ENCODE results near the gene F2RL1.
A peak's percentile ranks its signal among the peaks of the same experiment; 100 is the strongest.
"Not testable (repeated sequence)": the region's sequence is repeated elsewhere in the genome, so short reads cannot be mapped to it uniquely, and the experiment has no call there.

The F2RL1 gene, protein sequence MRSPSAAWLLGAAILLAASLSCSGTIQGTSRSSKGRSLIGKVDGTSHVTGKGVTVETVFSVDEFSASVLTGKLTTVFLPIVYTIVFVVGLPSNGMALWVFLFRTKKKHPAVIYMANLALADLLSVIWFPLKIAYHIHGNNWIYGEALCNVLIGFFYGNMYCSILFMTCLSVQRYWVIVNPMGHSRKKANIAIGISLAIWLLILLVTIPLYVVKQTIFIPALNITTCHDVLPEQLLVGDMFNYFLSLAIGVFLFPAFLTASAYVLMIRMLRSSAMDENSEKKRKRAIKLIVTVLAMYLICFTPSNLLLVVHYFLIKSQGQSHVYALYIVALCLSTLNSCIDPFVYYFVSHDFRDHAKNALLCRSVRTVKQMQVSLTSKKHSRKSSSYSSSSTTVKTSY

DNA sequence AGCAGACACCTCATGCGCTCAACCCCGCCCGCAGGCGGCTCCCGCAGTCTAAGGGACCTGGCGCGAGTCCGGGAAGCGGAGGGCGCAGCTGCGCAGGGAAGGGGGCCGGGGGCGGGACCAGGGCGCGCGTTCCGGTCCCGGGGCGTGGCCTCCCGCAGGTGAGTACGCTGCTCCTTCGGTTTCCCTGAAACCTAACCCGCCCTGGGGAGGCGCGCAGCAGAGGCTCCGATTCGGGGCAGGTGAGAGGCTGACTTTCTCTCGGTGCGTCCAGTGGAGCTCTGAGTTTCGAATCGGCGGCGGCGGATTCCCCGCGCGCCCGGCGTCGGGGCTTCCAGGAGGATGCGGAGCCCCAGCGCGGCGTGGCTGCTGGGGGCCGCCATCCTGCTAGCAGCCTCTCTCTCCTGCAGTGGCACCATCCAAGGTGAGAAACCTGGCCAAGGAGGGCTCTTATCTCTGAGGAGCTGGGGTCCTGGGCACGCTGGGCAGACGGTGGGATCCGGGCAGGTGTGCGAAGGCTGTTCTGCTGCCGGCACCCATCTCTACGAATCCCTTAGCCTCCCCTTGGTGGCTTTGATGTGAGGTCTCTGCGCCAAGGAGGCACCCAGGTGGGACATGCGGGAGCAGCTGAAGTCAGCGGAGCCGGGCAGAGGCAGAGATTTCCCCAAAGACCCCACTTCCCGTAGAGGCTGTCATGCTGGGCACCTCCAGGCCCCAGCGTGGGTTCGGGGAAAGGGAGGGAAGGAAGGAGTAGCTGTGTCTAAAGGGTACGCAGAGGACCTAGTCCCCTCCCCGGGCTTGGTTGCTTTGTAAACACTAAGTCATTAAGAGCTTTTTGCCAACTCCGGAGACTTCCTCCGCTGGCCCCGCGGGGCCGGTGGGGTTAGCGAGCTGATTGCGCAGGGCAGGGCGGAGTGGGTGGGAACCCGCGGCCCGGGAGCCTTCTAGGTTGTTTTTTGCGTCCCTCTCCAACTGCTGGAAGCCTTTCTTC, at the start of gene F2RL1:
Gene F2RL1 (plus strand): TSS at position 187 of the 988 bp plus-strand sequence. CDS start 153 bp downstream, at position 340.
- peaks cover 12% of the 10 kb centered on the region for H3K4me1 ChIP-seq
- in situ Hi-C loops (cut with MboI; ENCODE audit: low sequenced_read_pairs) = no loop called here
- H3K4me3 ChIP-seq = peak within 1 kb of the TSS; percentile 75
- no peaks in the 10 kb centered on the region for H3K9me3 ChIP-seq
- peak; percentile 87 to 94 for DNase-seq (ENCODE audit: low spot score in 2 of 2)
- no peaks in the 10 kb centered on the region for H3K27me3 ChIP-seq (ENCODE audit: low read depth)
- no peaks in the 10 kb centered on the region for H3K36me3 ChIP-seq (replicated peaks)

DNA sequence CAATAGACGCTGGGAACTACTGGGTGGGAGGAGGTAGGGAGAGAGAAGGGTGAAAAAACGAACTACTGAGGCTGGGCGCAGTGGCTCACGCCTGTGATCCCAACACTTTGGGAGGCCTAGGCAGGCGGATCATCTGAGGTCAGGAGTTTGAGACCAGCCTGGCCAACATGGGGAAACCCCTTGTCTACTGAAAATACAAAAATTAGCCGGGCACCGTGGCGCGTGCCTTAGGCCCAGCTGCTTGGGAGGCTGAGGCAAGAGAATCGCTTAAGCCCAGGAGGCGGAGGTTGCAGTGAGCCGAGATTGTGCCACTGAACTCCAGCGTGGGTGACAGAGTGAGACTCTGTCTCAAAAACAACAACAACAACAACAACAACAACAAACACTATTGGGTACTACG, 47.8 kb upstream of the F2RL1 start:
- H3K4me1 ChIP-seq; H3K4me3 ChIP-seq; H3K36me3 ChIP-seq (replicated peaks); in situ Hi-C loops (cut with MboI; ENCODE audit: low sequenced_read_pairs); H3K27me3 ChIP-seq (ENCODE audit: low read depth); H3K9me3 ChIP-seq; DNase-seq (ENCODE audit: low spot score in 2 of 2): not testable (repeated sequence)

DNA sequence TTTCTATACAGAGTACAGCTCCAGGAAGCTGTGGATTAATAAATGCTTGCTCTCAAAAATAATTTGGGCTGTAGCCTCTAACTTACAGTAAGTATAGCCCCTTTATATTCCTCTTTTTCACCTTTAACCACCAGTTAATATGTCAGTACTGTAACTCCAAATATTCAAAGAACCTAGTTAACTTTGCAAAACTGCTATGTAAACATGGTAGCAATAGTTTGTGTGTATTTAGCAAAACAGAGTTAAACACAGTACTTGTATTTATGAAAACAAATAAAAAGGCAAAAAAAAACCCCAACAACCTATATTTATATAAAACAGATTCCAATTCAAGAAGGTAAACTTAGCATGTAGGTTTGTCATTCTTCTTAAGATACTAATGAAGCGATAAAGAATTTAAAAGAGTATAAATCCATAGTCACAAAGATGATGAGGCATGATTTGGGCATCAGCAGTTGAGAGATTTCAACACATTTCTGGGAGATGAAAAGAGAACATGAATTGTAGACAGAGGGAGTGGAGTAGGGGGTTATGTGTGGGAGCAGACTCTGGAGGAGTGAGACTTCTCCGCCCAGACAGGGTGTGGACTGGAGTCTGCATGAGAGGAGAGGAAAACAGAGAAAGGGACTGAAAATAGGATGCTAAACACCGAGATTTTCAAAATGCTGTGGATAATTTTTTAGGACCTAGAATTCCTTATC, 47.0 kb upstream of the F2RL1 start:
- in situ Hi-C loops (cut with MboI; ENCODE audit: low sequenced_read_pairs) = no loop called here
- Histone ChIP-seq H3K4me1 (no peaks in the 10 kb centered on the region), H3K9me3 (no peaks in the 10 kb centered on the region), H3K36me3 (replicated peaks) (no peaks in the 10 kb centered on the region), H3K4me3 (no peak overlapping the region), H3K27me3 (ENCODE audit: low read depth) (no peaks in the 10 kb centered on the region)
- no peak for DNase-seq (ENCODE audit: low spot score in 2 of 2)

DNA sequence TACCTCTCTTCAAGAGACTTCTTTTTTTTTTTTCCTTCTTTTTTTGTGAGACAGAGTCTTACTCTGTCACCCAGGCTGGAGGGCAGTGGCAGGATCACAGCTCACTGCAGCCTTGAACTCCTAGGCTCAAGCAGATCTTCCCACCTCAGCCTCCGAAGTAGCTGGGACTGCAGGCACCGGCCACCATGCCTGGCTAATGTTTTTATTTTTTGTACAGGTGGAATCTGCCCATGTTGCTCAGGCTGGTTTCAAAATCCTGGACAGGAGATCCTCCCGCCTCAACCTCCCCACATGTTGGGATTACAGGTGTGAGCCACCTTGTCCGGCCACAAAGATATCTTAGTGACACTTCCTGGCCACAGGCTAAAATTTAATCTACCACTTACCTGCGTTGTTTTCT, 42.9 kb upstream of the F2RL1 start:
- H3K9me3 ChIP-seq = no peaks in the 10 kb centered on the region
- no peak for DNase-seq (ENCODE audit: low spot score in 2 of 2)
- in situ Hi-C loops (cut with MboI; ENCODE audit: low sequenced_read_pairs) = no loop called here
- peaks cover 1% of the 10 kb centered on the region; the same call in 1 of the 2 replicates for H3K4me1 ChIP-seq
- no peak overlapping the region for H3K4me3 ChIP-seq
- H3K27me3 ChIP-seq (ENCODE audit: low read depth) = no peaks in the 10 kb centered on the region
- no peaks in the 10 kb centered on the region for H3K36me3 ChIP-seq (replicated peaks)

DNA sequence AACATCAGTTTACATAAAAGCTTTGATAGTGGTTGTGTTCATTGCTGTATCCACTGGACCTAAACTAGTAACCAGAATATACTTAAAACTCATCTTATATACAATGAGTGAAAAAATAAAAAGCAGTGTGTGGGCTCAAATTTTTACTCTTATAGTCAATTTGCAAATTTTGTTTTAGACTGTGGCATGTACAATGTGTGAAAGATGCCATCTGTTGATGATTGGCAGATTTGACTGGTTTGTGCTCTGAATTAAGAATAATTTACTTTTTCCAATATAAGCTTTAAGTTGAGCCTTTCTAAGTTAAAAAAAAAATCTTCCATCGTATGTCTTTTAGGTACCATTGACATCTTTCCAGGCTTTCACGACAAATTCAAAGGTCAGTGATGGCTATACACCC, 42.4 kb upstream of the F2RL1 start:
- Histone ChIP-seq H3K4me3 (no peak overlapping the region), H3K36me3 (replicated peaks) (no peaks in the 10 kb centered on the region), H3K27me3 (ENCODE audit: low read depth) (no peaks in the 10 kb centered on the region), H3K4me1 (peaks cover 3% of the 10 kb centered on the region), H3K9me3 (no peaks in the 10 kb centered on the region)
- DNase-seq (ENCODE audit: low spot score in 2 of 2) = no peak
- in situ Hi-C loops (cut with MboI; ENCODE audit: low sequenced_read_pairs) = no loop called here

DNA sequence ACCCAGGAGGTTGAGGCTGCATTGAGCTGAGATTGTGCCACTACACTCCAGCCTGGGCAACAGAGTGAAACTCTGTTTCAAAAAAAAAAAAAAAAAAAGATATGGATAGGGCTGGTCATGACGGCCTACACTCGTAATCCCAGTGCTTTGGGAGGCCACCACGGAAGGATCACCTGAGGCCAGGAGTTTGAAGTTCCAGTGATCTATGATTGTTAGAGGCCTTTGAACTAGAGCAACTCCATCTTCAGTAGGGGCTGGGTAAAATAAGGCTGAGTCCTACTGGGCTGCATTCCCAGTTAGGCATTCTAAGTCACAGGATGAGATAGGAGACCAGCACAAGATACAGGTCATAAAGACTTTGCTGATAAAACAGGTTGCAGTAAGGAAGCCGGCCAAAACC, 38.2 kb upstream of the F2RL1 start:
- H3K27me3 ChIP-seq (ENCODE audit: low read depth); H3K4me3 ChIP-seq; in situ Hi-C loops (cut with MboI; ENCODE audit: low sequenced_read_pairs); H3K9me3 ChIP-seq; DNase-seq (ENCODE audit: low spot score in 2 of 2); H3K36me3 ChIP-seq (replicated peaks): not testable (repeated sequence)
- H3K4me1 ChIP-seq = peaks cover 15% of the 10 kb centered on the region

DNA sequence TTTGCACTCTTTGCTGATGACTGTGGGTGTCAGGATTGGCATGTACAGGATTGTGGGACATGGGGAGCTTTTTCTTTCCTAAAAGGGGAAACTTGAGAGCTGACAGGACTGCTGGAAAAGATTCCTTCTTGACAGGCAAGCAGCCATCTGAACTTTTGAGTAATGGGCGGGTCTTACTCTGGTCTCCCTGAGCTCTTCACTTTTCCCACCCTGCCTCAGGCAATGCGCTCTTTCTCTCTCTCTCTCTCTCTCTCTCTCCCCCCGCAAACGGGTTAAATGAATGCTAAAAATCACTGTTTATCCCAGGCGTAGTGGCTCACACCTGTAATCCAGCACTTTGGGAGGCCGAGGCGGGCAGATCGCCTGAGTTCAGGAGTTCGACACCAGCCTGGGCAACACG, 37.1 kb upstream of the F2RL1 start:
- Histone ChIP-seq H3K9me3 (no peaks in the 10 kb centered on the region), H3K27me3 (ENCODE audit: low read depth) (no peaks in the 10 kb centered on the region), H3K4me3 (no peak overlapping the region), H3K36me3 (replicated peaks) (no peaks in the 10 kb centered on the region), H3K4me1 (peaks cover 19% of the 10 kb centered on the region)
- in situ Hi-C loops (cut with MboI; ENCODE audit: low sequenced_read_pairs) = no loop called here
- peak in 1 of 2 experiments; percentile 29 for DNase-seq (ENCODE audit: low spot score in 2 of 2)

DNA sequence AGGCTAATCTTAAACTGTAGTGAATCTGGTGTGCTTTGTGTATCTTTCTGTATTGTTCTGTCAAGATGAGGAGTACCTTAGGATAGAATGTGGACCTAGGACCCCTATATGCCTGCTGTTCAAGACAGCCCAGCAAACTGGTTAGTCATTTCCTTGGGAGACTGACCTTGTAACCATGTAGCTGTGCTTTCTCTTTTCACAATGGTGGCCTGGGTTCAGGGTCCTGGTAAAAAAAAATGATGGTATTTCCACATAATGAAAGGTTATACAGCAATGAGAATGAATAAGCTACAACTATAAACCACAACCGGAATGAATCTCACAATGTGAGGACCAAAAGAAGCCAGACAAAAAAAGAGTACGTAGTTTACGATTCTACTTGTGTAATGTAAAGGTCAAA, 36.4 kb upstream of the F2RL1 start:
- Histone ChIP-seq H3K4me3 (no peak overlapping the region), H3K9me3 (no peaks in the 10 kb centered on the region), H3K27me3 (ENCODE audit: low read depth) (no peaks in the 10 kb centered on the region), H3K4me1 (peaks cover 25% of the 10 kb centered on the region), H3K36me3 (replicated peaks) (no peaks in the 10 kb centered on the region)
- DNase-seq (ENCODE audit: low spot score in 2 of 2) = no peak
- in situ Hi-C loops (cut with MboI; ENCODE audit: low sequenced_read_pairs) = no loop called here

DNA sequence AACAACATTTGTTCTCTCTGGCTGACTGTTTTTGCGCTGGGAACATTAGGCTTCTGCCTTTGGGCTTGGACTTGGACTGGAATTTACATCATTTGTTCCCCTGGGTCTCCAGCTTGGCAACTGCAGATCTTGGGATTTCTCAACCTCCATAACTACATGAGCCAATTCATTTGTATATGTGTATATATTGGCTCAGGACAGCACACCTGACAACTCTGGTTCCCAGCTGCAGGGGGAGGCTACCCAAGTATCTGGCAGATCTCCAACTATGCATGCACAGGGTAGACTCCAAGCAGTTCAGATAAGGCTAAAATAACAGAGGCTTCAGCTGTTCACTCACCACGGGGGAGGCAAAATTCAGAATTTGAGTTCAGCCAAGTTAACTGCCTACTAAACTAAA, 31.6 kb upstream of the F2RL1 start:
- Histone ChIP-seq H3K9me3 (peaks cover 8% of the 10 kb centered on the region), H3K27me3 (ENCODE audit: low read depth) (no peaks in the 10 kb centered on the region), H3K36me3 (replicated peaks) (no peaks in the 10 kb centered on the region), H3K4me1 (peaks cover 23% of the 10 kb centered on the region), H3K4me3 (no peak overlapping the region)
- in situ Hi-C loops (cut with MboI; ENCODE audit: low sequenced_read_pairs) = no loop called here
- DNase-seq (ENCODE audit: low spot score in 2 of 2) = no peak

DNA sequence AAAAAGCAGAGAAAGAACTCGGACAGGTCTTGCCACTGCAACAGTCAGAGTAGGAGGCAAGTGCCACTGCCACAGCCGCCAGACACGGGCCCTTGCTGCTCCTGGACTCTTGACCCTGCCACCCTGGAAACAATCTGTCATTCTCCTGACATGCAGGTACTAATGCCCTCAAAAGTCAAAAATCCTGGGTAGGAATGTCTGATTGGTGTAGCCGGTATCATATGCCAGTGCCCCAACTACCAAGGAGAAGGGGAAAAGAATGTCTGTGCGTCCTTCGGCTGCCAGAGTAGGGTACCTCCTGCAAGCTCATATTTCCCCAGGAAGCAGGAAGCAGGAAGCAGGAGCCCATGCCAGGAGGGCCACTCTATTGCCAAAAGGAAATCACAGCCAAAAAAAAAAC, 30.5 kb upstream of the F2RL1 start:
- Histone ChIP-seq H3K36me3 (replicated peaks) (no peaks in the 10 kb centered on the region), H3K27me3 (ENCODE audit: low read depth) (no peaks in the 10 kb centered on the region), H3K4me3 (no peak overlapping the region), H3K4me1 (peaks cover 23% of the 10 kb centered on the region), H3K9me3 (peaks cover 8% of the 10 kb centered on the region)
- in situ Hi-C loops (cut with MboI; ENCODE audit: low sequenced_read_pairs) = no loop called here
- no peak for DNase-seq (ENCODE audit: low spot score in 2 of 2)

DNA sequence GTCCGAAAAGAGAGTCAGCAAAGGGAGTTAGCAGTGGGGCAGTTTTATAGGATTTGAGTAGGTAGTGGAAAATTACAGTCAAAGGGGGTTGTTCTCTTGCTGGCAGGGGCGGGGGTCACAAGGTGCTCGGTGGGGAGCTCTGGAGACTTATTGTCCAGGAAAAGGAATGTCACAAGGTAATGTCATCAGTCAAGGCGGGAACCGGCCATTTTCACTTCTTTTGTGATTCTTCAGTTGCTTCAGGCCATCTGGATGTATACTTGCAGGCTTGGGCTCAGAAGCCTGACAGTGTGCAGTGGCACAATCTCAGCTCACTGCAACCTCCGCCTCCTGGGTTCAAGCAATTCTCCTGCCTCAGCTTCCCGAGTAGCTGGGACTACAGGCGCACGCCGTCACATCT, 29.6 kb upstream of the F2RL1 start:
- in situ Hi-C loops (cut with MboI; ENCODE audit: low sequenced_read_pairs) = not testable (repeated sequence)

DNA sequence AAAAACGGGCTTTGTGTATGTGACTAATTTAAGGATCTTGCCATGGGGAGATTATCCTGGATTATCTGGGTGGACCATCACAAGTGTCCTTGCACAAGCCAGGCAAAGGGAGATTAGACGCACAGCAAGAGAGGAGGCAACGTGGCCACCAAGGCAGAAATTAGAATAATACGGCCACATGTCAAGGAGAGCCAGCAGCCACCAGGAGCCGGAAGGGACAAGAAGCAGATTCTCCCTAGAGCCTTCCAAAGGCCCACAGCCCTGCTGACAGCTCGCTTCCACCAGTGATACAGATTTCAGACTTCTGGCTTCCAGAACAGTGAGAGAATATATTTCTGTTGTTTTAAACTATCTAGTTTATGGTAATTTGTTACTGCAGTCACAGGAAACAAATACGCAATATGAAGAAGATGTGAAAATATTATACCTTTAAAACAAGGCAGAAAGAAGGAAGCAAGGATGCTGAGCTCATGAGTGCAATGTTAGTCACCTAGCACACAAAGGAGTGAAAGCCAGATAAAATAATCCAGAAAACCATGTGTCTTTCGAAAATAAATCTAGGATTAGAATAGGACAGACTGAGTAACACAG, 28.7 kb upstream of the F2RL1 start:
- H3K4me3 ChIP-seq = no peak overlapping the region
- no peak for DNase-seq (ENCODE audit: low spot score in 2 of 2)
- peaks cover 8% of the 10 kb centered on the region for H3K9me3 ChIP-seq
- in situ Hi-C loops (cut with MboI; ENCODE audit: low sequenced_read_pairs) = no loop called here
- H3K36me3 ChIP-seq (replicated peaks) = no peaks in the 10 kb centered on the region
- H3K4me1 ChIP-seq = peaks cover 20% of the 10 kb centered on the region
- H3K27me3 ChIP-seq (ENCODE audit: low read depth) = no peaks in the 10 kb centered on the region

More for the DNA sequence above, 29.6 kb upstream of the F2RL1 start:
- not testable (repeated sequence) for H3K36me3 ChIP-seq (replicated peaks); DNase-seq (ENCODE audit: low spot score in 2 of 2); H3K9me3 ChIP-seq; H3K27me3 ChIP-seq (ENCODE audit: low read depth); H3K4me3 ChIP-seq
- peaks cover 23% of the 10 kb centered on the region for H3K4me1 ChIP-seq

DNA sequence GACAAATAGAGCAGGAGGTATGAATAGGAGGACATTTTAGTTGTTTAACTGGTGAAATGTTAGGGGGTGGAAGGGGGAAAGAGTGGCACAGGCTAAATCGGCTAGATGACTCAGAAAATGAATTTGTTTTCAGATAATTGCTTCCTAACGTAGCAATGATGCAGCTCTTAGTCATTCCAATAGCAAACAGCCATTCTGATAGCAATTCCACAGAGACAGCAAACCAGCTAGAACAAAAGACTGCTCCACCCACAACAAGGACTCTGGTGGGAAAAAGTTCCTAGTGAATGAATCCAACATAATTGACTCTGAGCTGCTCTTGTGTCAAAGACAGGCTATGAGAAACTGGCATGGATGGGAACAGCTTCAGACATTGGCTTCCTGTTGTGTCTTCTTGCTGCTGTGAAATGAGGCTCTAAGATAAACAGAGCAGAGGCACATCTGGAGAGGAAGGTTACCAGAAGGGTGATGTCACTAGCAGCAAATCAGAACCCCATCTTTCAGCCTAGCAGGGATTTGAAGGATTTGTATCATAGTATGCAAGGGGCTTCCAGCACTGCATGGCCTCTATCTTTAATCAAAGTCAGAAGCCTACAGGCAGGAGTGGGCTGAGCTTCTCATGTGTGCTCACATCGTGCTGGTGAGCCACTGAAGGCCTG, 28.1 kb upstream of the F2RL1 start:
- no peaks in the 10 kb centered on the region for H3K27me3 ChIP-seq (ENCODE audit: low read depth)
- peaks cover 13% of the 10 kb centered on the region for H3K4me1 ChIP-seq
- H3K36me3 ChIP-seq (replicated peaks) = no peaks in the 10 kb centered on the region
- no peak overlapping the region for H3K4me3 ChIP-seq
- peaks cover 8% of the 10 kb centered on the region for H3K9me3 ChIP-seq
- in situ Hi-C loops (cut with MboI; ENCODE audit: low sequenced_read_pairs) = no loop called here
- DNase-seq (ENCODE audit: low spot score in 2 of 2) = no peak

Data from HAP-1 (cell line).